Right ventricle myocardium inferior (tissue), 1 donor: ENCODE data around the gene TFDP2. TPM values are rescaled to one million over a fixed set of nuclear protein-coding genes. Genes with fewer than 3 reads are reported as not detected.
"Not testable (repeated sequence)": the region's sequence is repeated elsewhere in the genome, so short reads cannot be mapped to it uniquely, and the experiment has no call there.

Experiments
- ATAC-seq: fragments of 200-7000 bp; cut with Tn5 transposase; one replicate; pipeline ENCODE4 v1.9.1; 2020; ENCODE audit warnings: mild to moderate bottlenecking, moderate library complexity
- DNase-seq: peaks from one replicate; pipeline ENCODE4 v3.0.0; 2021; ENCODE audit errors: missing footprints
- intact Hi-C: fragments of 100-400 bp; cut with DNase I; formaldehyde crosslinking; loops from one replicate; pipeline ENCODE4 v1.11.0; 2022
- total RNA-seq: library from RNA; stranded (reverse); fragmentation: NEBNext Ultra II Directional; extraction: Animal tissue kit (Norgen Biotek cat#: 25700); gene quantifications from one replicate; pipeline ENCODE4 v1.2.1, GENCODE V29; 2021
- donor health status: DM: no; HTN: yes; CAD: no; lungs with severe emphysema.

TFDP2 gene
- total RNA-seq, 1 donor from 2014 or later = 56.1 TPM

DNA sequence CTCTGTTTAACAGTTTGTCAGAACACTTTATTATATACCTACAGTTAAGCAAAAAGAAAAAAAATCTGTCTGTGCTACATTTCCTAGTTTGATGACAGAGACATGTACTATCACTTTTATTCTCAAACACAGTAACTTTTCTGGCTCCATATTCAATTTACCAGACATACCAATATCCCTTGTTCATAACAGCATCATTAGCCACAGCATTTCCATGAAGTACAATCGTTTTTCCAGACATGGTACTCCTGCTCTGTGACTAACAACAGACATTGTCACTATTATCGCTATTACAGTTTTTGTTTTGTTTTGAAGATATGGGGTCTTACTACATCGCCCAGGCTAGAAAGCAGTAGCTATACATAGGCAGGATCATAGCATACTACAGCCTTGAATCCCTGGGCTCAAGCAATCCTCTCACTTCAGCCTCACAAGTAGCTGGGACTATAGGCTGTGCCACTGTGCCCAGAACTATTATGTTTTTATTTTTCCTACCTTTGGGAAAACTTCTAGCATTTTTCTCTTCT lies 14.5 kb downstream of the TFDP2 start:
- ATAC-seq = no peak
- intact Hi-C loops = no loop called here
- DNase-seq = no peak

GRCh38 chr3:142129516-142130171 lies 19.7 kb downstream of the TFDP2 start:
- DNase-seq (no peak), ATAC-seq (no peak)
- intact Hi-C loops = loop anchor here (2.0 kb wide), 1 partner anchor 143 kb away; no protein-coding TSS in a partner anchor

GRCh38 chr3:142127941-142128658 lies 21.2 kb downstream of the TFDP2 start:
- DNase-seq = no peak
- intact Hi-C loops = loop anchor here (2.0 kb wide), 1 partner anchor 145 kb away; no protein-coding TSS in a partner anchor
- ATAC-seq = no peak

GRCh38 chr3:142124243-142124642 lies 25.1 kb downstream of the TFDP2 start:
- intact Hi-C loops = loop anchor here (2.0 kb wide), 1 partner anchor 157 kb away; no protein-coding TSS in a partner anchor
- no peak for ATAC-seq
- no peak for DNase-seq

DNA sequence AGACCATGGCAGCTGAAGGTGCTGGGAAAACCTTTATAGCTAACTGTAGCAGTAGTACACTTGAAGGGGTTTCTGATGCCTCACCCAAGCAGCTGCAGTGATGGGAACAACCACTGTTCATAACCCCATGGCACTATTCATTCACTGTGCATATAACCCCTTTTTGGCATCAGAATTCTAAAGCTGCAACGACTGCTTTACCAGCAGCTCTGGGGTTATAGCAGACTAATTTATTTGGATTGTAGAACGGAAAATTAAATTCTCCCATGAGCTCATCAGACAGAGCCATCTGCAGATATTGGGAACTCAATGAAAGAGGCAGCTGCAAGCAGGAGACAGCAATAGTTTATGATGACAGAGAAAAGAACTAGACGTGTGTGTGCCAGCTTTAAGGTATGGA lies 28.6 kb downstream of the TFDP2 start:
- DNase-seq (no peak), ATAC-seq (no peak)
- intact Hi-C loops = no loop called here

DNA sequence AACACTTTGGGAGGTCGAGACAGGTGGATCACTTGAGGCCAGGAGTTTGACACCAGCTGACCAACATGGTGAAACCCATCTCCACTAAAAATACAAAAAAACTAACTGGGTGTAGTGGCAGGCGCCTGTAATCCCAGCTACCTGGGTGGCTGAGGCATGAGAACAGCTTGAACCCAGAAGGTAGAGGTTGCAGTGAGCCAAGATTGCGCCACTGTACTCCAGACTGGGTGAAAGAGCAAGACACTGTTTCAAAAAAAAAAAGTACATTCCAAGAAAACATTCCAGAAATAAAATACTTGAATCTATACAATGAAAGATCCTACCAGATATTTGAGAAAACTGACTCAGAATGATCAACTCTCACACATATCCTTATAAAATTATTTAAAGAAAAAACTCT lies 30.4 kb downstream of the TFDP2 start:
- intact Hi-C loops = no loop called here
- no peak for ATAC-seq
- DNase-seq = no peak

GRCh38 chr3:142117056-142117851 lies 32.1 kb downstream of the TFDP2 start:
- DNase-seq (no peak), ATAC-seq (no peak)
- intact Hi-C loops = no loop called here

DNA sequence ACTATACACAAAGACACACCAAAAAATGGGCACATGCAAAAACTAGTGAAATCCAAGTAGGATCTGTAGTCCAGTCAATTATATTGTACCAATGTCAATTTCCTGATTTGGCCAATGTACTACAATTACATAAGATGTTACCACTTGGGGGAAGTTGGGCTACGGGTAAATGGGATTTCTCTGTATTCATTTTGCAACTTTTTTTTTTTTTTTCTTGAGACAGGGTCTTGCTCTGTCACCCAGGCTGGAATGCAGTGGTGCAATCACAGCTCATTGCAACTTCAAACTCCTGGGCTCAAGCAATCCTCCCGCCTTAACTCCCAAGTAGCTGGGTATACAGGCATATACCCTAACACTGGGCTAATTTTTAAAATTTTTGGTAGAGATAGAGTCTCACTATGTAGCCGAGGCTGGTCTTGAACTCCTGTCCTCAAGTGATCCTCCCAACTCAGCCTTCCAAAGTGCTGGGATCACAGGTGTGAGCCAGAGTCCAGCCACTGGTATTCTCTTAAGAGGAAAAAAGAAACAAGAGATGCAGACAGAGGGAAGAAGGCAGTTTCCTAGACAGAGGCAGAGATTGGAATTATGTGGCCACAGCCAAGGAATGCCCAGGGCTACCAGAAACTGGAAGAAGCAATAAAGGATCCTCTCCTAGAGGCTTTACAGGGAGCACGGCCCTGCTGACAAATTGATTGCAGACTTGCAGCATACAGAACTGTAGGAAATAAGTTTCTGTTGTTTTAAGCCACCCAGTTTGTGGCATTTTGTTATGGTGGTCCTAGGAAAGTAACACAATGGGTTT lies 33.3 kb downstream of the TFDP2 start:
- DNase-seq = no peak
- intact Hi-C loops = no loop called here

DNA sequence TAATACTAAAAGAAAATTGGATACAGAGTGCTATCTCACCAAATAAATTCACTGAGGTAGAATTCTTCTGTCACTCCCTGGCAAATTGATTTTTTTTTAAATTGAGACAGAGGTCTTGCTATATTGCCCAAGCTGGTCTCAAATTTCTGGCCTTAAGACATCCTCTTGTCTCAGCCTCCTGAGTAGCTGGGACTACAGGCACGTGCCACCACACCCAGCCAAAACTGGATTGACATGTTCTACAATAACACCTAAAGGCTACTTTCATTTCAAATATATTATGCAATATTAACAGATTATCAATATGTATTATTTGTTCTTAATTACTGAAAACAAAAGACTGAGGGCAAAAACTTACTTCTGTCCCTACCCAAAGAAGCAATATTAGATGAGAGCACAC lies 36.7 kb downstream of the TFDP2 start:
- DNase-seq (no peak), ATAC-seq (no peak)
- intact Hi-C loops = no loop called here

More for the DNA sequence above, 33.3 kb downstream of the TFDP2 start:
- ATAC-seq = no peak

DNA sequence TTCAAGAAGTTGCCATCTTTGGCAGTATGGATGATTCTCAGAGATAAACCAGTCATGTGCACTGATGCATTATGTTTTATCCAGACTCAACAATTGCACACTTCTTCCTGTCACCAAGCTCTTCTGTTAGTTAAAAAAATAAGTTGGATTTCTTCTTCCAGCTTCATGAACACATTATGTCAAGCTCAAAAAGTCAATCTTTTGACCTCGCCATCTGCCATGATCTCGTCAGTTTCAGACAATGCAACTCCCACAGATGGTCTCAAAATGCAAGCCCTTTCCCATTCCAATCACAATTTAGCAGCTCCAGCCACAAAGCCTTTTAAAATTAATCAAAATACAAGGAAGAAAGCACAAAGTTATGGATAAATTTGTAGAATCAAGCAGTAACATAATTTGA lies 42.8 kb downstream of the TFDP2 start:
- ATAC-seq (no peak), DNase-seq (no peak)
- intact Hi-C loops = no loop called here

DNA sequence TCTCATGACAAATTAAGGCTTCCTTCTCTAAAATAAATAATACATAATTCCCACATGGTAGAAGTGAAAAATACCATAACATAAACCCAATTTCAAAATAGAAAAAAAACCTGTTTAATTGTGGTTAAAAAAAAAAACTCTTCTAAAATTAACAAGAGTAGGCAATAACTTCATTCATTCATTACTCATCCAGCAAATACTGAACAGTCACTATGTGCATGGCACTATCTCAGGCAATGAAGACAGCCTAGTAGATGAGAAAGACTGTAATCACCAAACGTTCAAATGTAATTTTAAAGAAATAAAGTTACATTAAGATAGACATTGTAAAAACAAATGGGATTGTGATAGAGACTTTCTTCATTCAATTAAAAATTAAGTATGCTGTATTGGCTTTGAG lies 43.4 kb downstream of the TFDP2 start:
- intact Hi-C loops = no loop called here
- DNase-seq (no peak), ATAC-seq (no peak)

DNA sequence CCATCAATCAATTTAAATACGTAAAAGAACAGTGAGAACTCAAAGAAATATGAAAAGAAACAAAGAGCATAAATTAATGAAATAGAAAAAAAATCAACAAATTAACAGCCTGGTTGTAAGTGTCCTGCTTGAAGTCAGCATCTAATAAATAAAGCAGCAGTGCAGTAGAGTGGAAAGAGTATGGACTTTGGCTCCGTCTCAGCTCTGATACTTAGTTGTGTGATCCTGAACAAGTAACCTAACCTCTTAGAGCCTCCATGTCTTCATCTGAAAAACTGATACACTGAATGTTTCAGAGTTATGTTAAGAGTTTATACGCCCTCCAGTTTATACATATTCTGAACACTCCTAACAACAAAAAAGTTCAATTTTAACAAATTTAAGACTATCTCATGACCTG lies 44.6 kb downstream of the TFDP2 start:
- DNase-seq (no peak), ATAC-seq (no peak)
- intact Hi-C loops = no loop called here

GRCh38 chr3:142098964-142099363 lies 50.4 kb downstream of the TFDP2 start:
- ATAC-seq = no peak
- no peak for DNase-seq
- intact Hi-C loops = no loop called here

- intact Hi-C loops = no loop called here
- ATAC-seq (no peak), DNase-seq (no peak)
Observed at GRCh38 chr3:142097099-142097843, 52.1 kb downstream of the TFDP2 start.

- ATAC-seq (no peak), DNase-seq (no peak)
- intact Hi-C loops = no loop called here
Observed at GRCh38 chr3:142095841-142096240, 53.5 kb downstream of the TFDP2 start.

DNA sequence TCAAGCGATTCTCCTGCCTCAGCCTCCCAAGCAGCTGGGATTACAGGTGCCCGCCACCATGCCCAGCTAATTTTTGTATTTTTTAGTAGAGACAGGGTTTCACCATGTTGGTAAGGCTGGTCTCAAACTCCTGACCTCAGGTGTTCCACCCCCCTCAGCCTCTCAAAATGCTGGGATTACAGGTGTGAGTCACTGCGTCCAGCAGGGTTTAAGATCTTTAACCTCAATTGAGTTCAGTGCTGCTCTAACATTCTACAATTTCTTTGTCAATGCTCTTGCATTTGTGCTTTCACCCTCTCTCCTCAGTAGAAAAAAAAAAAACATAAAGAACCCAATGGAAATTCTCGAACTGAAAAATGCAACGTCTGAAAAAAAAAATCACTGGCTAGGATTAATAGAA lies 60.4 kb downstream of the TFDP2 start:
- DNase-seq, ATAC-seq, intact Hi-C loops: not testable (repeated sequence)

DNA sequence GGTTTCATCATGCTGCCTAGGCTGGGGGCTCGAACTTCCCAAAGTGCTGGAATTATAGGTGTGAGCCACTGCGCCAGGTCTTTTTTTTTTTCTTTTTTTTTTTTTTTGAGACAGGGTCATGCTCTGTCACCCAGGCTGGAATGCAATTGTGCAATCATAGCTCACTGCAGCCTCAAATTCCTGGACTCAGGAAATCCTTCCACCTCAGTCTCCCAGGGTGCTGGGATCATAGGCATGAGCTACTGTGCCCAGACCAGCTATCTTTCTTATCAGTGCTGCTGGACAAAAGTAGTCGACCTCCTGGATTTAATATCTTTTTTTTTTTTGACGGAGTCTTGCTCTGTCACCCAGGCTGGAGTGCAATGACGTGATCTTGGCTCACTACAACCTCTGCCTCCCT lies 60.8 kb downstream of the TFDP2 start:
- no peak for ATAC-seq
- intact Hi-C loops = no loop called here
- DNase-seq = no peak

DNA sequence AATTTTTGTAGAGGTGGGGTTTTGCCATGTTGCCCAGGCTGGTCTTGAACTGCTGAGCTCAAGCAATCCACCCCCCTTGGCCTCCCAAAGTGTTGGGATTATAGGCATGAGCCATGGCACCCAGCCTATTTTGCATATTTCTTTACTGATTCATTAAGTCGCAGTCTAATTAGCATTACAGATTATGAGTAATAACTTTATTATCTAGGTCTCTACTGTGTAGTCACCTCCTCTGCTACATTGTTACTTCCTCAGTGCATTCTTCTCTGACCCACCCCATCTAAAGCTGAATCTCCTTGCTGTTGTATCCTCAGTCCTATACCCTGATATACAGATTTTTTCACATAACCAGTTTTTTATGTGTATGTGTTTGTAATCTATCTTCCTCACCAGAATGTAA lies 61.7 kb downstream of the TFDP2 start:
- intact Hi-C loops = no loop called here
- no peak for DNase-seq
- ATAC-seq = no peak
